ENCODE measurements around the gene OSBP2.
A peak's percentile ranks its signal among the peaks of the same experiment; 100 is the strongest.

Gene OSBP2

GRCh38 chr22:30855677-30856518, 161.2 kb downstream of the OSBP2 start:
- DNase-seq, result no peak

- DNase-seq, result no peak
Observed at GRCh38 chr22:30856741-30857502, 162.2 kb downstream of the OSBP2 start.

GRCh38 chr22:30857791-30858190, 163.1 kb downstream of the OSBP2 start:
- DNase-seq, result no peak

- peak; percentile 6 for DNase-seq
Observed at GRCh38 chr22:30858976-30859713, 164.5 kb downstream of the OSBP2 start.

- DNase-seq, result peak; percentile 6
Observed at GRCh38 chr22:30859714-30860095, 165.0 kb downstream of the OSBP2 start.

GRCh38 chr22:30860176-30861105, 165.8 kb downstream of the OSBP2 start:
- DNase-seq, result peak; percentile 21

GRCh38 chr22:30861131-30861530, 166.5 kb downstream of the OSBP2 start:
- DNase-seq, result no peak

GRCh38 chr22:30861688-30862552, 167.2 kb downstream of the OSBP2 start:
- DNase-seq, result peak; percentile 10

GRCh38 chr22:30863081-30863833, 168.6 kb downstream of the OSBP2 start:
- DNase-seq, result peak; percentile 9

- DNase-seq, result peak; percentile 7
Observed at GRCh38 chr22:30864441-30865420, 170.1 kb downstream of the OSBP2 start.

- no peak for DNase-seq
Observed at GRCh38 chr22:30865656-30866055, 171.0 kb downstream of the OSBP2 start.

GRCh38 chr22:30866216-30866615, 171.5 kb downstream of the OSBP2 start:
- no peak for DNase-seq

GRCh38 chr22:30866811-30867271, 172.2 kb downstream of the OSBP2 start:
- DNase-seq, result no peak

GRCh38 chr22:30867746-30868662, 173.3 kb downstream of the OSBP2 start:
- DNase-seq, result no peak

- DNase-seq, result no peak
Observed at GRCh38 chr22:30868663-30869385, 174.2 kb downstream of the OSBP2 start.

- no peak for DNase-seq
Observed at GRCh38 chr22:30869667-30870395, 175.2 kb downstream of the OSBP2 start.

All from stimulated activated CD8-positive, alpha-beta memory T cell treated with anti-CD3 and anti-CD28 coated beads, Interleukin-4, amount 100 ng/mL, for 48 hours (primary cell).